Fibroblast of gingiva (primary cell): ENCODE data around the gene RNF121.
"Not testable (repeated sequence)": the region's sequence is repeated elsewhere in the genome, so short reads cannot be mapped to it uniquely, and the experiment has no call there.

Experiments used
- DNase-seq: peaks from one replicate; pipeline ENCODE4 v3.0.0-alpha.2; 2011; ENCODE audit warnings: low read depth

Gene RNF121

DNA sequence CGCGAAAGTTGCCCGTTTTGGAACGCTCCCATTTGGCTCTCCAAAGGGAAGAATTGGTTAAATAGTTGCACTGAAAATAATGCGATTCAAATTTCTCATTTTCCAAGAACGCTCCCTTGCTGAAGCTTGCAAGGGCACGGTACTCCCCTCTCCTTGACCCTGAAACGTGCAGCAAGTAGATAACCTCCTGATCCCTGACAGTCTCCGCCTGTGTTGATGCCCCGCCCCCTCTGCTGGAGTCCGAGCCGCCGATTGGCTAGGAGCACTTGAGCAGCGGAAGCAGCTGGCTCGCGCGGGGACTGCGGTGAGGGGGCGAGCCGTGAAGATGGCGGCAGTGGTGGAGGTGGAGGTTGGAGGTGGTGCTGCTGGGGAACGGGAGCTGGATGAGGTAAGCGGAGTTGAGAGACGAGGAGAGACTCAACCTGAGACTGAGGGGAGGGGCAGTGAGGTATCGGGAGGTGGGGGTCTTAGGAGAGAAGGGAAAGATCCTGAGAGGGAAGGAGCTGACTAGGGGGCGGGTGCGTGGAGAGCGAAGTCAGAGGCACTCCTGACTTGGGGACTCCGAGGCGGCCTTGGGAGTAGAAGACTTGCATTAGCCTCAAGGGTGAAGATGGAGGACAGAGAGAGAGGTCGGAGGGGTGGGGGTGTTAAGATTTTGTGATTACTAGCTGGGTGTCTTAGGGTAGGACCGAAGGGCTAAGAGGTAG lies at the start of gene RNF121:
Gene RNF121, plus strand, starts transcription at position 310 of the 707 bp plus-strand sequence. Its CDS starts 16 bp downstream, at position 326.
- peak; percentile 94 for DNase-seq

DNA sequence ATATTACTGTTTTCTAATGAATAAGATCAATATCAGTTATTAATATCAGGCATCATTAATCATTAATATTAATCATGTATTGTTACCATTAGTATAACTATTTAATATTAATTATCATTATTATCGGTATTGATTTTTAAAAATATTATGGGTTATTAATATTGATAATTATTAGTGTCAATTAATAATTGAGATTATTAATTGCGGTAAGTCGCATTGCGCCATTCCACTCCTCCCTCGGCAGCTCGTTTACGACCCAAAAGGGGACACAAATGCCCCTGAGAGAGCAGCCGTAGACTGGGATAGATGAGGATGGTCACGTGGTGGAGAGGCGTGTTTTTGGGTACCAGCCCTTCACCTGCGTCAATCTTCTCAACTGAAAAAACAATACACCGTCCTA lies 43.0 kb upstream of the RNF121 start:
- not testable (repeated sequence) for DNase-seq

DNA sequence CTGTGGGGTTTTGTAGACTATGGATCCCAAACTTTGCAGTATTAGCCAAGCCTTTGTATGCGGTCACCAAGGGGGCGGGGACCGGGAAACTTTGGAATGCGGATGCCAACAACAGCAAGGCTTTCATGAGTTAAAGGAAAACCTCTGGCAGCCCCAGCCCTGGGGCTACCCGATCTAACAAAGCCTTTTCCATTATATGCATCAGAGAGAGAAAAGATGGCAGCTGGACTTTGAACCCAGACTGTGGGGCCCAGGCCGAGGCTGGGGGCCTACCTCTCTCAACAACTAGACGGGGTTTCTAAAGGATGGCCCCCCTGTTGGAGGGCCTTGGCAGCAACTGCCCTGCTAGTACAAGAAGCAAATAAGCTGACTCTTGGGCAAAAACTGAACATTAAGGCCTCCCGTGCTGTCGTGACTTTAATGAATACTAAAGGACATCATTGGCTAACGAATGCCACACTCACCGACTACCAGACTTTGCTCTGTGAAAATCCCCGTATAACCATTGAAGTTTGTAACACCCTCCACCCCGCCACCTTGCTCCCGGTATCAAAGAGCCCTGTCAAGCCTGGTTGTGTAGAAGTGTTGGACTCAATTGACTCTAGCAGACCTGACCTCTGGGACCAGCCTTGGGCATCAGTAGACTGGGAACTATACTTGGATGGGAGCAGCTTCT lies 40.4 kb upstream of the RNF121 start:
- not testable (repeated sequence) for DNase-seq

- DNase-seq: not testable (repeated sequence)
These were observed 39.5 kb upstream of the RNF121 start for GRCh38 chr11:71889181-71889872.

- no peak for DNase-seq
These were observed 32.9 kb upstream of the RNF121 start for GRCh38 chr11:71895961-71896360.

GRCh38 chr11:71901137-71901536 lies 27.7 kb upstream of the RNF121 start:
- DNase-seq: peak; percentile 88

- no peak for DNase-seq
These were observed 20.6 kb upstream of the RNF121 start for GRCh38 chr11:71908218-71908617.

GRCh38 chr11:71910775-71911174 lies 18.1 kb upstream of the RNF121 start:
- DNase-seq: not testable (repeated sequence)

- DNase-seq: not testable (repeated sequence)
These were observed 17.4 kb upstream of the RNF121 start for GRCh38 chr11:71911321-71911985.

GRCh38 chr11:71911986-71912340 lies 16.9 kb upstream of the RNF121 start:
- not testable (repeated sequence) for DNase-seq

DNA sequence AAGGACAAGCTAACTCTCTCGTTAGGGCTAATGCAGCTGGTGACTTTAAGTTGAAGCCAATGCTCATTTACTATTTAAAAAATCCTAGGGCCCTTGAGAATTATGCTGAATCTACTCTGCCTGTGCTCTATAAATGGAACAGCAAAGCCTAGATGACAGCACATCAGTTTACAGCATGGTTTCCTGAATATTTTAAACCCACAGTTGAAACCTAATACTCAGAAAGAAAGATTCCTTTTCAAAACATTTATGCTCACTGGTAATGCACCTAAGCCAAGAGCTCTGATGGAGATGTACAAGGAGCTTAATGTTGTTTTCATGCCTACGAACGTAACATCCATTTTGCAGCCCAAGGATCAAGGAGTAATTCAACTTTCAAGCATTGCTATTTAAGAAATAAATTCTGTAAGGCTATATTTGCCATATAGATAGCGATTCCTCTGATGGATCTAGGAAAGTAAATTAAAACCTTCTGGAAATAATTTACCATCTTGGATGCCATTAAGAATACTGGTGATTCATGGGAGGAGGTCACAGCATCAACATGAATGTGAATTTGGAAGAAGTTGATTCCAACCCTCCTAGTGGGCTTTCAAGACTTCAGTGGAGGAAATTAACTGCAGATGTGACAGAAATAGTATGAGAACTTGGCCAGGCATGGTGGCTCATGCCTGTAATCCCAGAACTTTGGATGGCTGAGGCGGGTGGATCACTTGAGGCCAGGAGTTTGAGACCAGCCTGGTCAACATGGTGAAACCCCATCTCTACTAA lies 14.9 kb upstream of the RNF121 start:
- DNase-seq: peak; percentile 91

GRCh38 chr11:71914617-71915189 lies 14.1 kb upstream of the RNF121 start:
- DNase-seq: no peak

DNA sequence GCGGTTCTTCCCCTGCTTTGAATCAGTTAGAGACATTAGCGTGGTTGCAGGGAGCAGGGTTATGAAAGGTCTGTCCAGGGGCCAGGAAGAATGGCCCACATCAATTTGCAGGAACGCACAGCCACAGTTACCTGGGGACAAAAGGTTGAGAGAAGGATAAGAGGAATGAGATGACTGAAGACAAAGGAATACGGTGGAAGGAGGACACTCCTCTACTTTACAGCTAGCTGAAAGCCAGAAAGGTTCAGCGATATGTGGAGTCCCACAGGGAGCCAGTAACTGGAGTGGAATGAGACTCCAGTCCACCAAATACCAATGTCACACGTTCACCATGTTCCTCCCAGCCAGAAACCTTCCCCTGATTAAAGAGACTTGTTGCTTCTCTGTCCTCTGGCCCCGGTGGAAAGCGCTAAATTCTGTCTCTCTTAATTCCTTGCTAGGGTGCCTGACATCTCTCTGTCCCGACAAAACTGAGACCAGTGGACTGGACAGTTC lies 11.2 kb upstream of the RNF121 start:
- DNase-seq: no peak

GRCh38 chr11:71927820-71928736 lies 768 bp upstream of the RNF121 start, which contains the start of gene XNDC1N:
Gene XNDC1N, minus strand, starts transcription at chr11:71928594. Its CDS starts 5,241 bp downstream, at chr11:71923353.
- DNase-seq: no peak

DNA sequence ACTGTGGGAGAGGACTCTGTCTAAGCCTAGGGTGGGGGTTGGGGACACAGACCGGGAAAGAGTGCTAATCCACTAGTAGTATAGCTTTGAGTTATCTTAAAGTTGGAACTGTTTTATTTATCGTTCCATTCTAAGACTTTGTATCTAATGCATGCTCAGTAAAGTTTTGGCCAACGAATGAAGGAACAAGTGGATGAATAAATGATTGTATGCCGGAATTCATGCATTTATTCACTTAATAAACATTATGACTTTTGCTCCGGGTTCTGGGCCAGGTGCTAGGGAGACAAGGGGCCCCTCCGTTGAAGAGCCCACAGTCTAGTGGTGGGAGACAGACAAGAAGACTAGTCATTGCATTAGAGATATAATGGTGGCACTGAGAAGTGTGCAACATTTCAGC lies 645 bp downstream of the RNF121 start:
- no peak for DNase-seq

DNA sequence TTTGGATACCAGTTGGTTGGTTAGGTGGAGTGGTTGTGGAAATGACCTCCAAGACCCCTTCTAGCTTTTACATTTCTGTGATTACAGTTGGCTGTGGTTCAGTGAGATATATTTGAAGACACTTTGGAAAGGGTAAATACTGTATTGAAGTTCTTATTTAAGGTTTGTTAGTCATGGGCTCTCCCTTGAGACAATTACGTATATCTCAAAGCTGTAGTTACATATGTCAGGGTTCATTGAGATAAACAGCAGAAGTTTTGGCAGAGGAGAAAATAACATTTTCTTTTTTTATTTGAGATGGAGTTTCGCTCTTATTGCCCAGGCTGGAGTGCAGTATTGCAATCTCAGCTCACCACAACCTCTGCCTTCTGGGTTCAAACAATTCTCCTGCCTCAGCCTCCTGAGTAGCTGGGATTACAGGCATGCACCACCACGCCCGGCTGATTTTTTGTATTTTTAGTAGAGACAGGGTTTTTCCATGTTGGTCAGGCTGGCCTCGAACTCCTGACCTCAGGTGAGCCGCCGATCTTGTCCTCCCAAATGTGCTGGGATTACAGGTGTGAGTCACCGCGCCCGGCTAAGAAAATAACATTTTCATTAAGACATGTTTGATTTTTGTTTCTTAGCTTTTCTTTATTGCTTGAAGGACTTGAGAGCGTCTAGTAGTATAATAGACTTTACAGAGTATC lies 1.9 kb downstream of the RNF121 start:
- DNase-seq: no peak

GRCh38 chr11:71931245-71931602 lies 2.4 kb downstream of the RNF121 start:
- DNase-seq: no peak

DNA sequence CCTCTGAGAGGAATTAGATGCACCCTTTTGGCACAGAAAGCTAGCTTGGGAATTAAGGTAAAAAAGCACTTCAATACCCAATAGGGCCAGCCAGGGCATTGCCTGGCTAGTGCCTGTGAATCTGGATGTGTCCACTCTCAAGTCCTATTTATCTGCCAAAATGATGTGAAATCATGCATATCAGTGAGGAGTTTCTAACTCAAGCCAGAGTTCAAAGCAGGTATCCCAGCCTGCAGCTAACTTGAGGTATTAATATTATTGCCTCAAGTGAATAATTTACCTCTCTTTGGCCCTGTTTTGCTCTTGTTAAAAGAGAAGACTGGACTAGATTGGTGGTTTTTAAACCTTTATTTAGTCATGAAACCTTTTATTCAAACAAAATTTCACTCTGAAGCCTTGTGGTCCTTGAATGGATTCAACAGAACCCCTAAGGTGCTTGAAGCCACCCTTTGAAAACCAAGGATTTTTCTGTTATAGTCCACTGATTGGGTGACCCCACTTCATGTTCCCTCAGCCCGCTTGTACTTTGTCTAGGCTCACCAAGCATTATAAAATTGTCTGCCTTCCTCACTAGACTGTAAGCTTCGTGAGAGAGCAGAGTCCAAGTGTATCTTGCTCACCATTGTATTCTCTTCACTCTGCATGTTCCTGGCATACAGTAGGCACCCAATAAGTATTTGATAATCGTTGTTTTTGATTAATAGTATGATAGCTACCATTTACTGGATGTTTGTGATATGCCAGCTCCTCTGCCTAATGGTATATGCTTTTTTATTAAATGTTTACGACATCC lies 4.5 kb downstream of the RNF121 start:
- DNase-seq: no peak

DNA sequence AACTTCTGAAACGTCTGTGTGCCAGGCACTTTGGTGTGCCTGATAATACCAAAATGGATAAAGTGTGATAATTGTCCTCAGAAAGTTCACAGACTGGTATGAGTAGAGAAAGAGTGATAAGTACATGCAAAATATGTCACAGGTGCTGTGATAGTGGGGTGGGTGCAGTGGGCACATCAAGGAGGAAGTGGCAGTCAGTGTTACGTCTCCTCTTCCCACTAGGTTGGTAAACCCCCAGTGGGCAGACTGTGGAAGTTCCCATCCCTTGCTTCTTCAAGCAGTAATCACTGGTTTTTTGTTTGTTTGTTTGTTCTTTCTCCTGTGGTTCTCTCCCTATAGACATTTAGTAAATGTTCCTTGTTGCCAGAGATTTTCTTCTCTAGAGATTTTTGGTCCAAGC lies 5.4 kb downstream of the RNF121 start:
- DNase-seq: no peak
